GDM1 (cell line): ENCODE data around the gene PDZD8.

Experiments used
- DNase-seq: peaks from one replicate; lab custom pipeline; 2025; lab: John Stamatoyannopoulos, UW

Gene PDZD8

GRCh38 chr10:117375360-117376178 lies at the start of gene PDZD8:
Gene PDZD8 (minus strand): TSS chr10:117375440. CDS start chr10:117375227, 213 bp downstream.
- DNase-seq, result peak; percentile 92

- no peak for DNase-seq
These were observed 48.9 kb upstream of the PDZD8 start for GRCh38 chr10:117424171-117424570.

GRCh38 chr10:117421985-117422384 lies 46.7 kb upstream of the PDZD8 start:
- no peak for DNase-seq

GRCh38 chr10:117420768-117421167 lies 45.5 kb upstream of the PDZD8 start:
- no peak for DNase-seq

- DNase-seq, result no peak
These were observed 44.7 kb upstream of the PDZD8 start for GRCh38 chr10:117419921-117420320.

- no peak for DNase-seq
These were observed 43.9 kb upstream of the PDZD8 start for GRCh38 chr10:117419159-117419558.

GRCh38 chr10:117418121-117418520 lies 42.9 kb upstream of the PDZD8 start:
- no peak for DNase-seq

- no peak for DNase-seq
These were observed 42.0 kb upstream of the PDZD8 start for GRCh38 chr10:117417196-117417595.

- DNase-seq, result no peak
These were observed 38.8 kb upstream of the PDZD8 start for GRCh38 chr10:117413928-117414618.

GRCh38 chr10:117412469-117413010 lies 37.3 kb upstream of the PDZD8 start:
- no peak for DNase-seq

- DNase-seq, result no peak
These were observed 36.5 kb upstream of the PDZD8 start for GRCh38 chr10:117411479-117412399.

- no peak for DNase-seq
These were observed 35.3 kb upstream of the PDZD8 start for GRCh38 chr10:117410557-117410956.

GRCh38 chr10:117409549-117410305 lies 34.5 kb upstream of the PDZD8 start:
- DNase-seq, result no peak

- no peak for DNase-seq
These were observed 33.5 kb upstream of the PDZD8 start for GRCh38 chr10:117408436-117409384.

- DNase-seq, result no peak
These were observed 30.5 kb upstream of the PDZD8 start for GRCh38 chr10:117405730-117406129.

GRCh38 chr10:117400329-117400728 lies 25.1 kb upstream of the PDZD8 start:
- DNase-seq, result no peak

GRCh38 chr10:117399341-117400196 lies 24.3 kb upstream of the PDZD8 start:
- no peak for DNase-seq

GRCh38 chr10:117398029-117398428 lies 22.8 kb upstream of the PDZD8 start:
- DNase-seq, result no peak
